ENCODE measurements around the gene ITPRID2. TPM values are rescaled to one million over a fixed set of nuclear protein-coding genes. Genes with fewer than 3 reads are reported as not detected.
A peak's percentile ranks its signal among the peaks of the same experiment; 100 is the strongest.

ITPRID2 gene
- total RNA-seq, 1 donor from 2014 or later, result 80.8 TPM

- no peak for DNase-seq (ENCODE audit: low spot score)
- intact Hi-C loops (cut with DNase I), result no loop called here
These were observed 13.1 kb upstream of the ITPRID2 start for GRCh38 chr2:181878448-181878847.

GRCh38 chr2:181879295-181879694 is 12.2 kb upstream of the ITPRID2 start:
- intact Hi-C loops (cut with DNase I), result no loop called here
- no peak for DNase-seq (ENCODE audit: low spot score)

DNA sequence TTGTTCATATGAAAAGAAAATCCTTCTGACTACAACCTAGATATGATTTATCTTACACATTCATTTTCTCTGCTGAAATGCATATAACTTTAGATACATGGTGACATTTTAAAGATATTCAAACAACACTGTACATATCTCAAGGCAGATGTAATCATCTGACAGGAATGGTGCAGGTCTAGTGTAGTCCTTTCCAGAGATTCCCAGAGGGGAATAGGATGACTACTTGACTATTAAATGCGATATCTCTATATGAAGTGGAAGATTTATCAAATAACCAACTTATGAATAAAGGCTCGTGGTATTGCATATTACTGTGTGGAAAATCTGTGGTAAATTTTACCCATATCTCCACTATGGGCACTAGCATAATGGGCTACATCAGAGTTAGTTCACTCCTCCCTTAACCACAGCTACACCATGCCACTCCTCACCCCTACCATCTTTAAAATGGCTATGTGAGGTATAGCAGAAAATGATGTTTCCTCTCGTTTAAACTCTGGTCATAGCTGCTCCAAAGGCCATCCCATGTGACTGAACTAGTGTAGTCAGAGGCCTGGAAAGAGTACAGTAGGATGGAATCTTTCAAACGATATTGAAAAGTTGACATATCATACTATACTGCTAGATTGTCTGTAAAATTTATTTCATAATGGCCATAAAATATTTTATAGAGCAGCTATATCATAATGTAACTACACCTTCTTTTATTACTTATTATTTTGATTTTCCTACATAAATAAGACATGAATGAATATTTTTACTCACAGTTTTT is 9.1 kb upstream of the ITPRID2 start:
- intact Hi-C loops (cut with DNase I), result no loop called here

GRCh38 chr2:181884601-181885000 is 6.9 kb upstream of the ITPRID2 start:
- no peak for DNase-seq (ENCODE audit: low spot score)
- intact Hi-C loops (cut with DNase I), result no loop called here

More for the DNA sequence above, 9.1 kb upstream of the ITPRID2 start:
- DNase-seq (ENCODE audit: low spot score), result no peak

- intact Hi-C loops (cut with DNase I), result no loop called here
These were observed 6.4 kb upstream of the ITPRID2 start for GRCh38 chr2:181885096-181885495.

DNA sequence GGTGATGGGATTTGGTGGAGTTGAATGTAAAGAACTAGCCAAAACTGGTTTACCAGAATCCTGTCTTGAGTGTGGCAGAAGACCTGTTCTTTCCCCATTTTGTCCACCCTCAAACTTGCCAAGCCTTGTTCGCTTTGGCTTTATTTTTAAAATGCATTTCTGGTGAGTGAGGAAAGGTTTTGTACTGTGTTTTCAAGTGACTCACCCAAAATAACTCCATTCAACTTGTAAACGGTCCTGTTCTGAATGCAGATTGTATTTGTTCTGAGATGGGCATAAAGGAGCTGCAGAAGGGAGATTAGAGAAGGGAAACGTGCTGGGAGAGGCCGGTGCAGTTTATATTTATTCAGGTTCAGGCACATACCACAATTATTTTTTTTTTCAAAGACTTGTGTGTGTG is 5.3 kb upstream of the ITPRID2 start:
- no peak for DNase-seq (ENCODE audit: low spot score)

More at GRCh38 chr2:181885096-181885495, 6.4 kb upstream of the ITPRID2 start:
- DNase-seq (ENCODE audit: low spot score), result no peak

GRCh38 chr2:181887045-181887444 is 4.5 kb upstream of the ITPRID2 start:
- intact Hi-C loops (cut with DNase I), result no loop called here
- no peak for DNase-seq (ENCODE audit: low spot score)

More for the DNA sequence above, 5.3 kb upstream of the ITPRID2 start:
- intact Hi-C loops (cut with DNase I), result no loop called here

GRCh38 chr2:181889776-181890175 is 1.8 kb upstream of the ITPRID2 start:
- intact Hi-C loops (cut with DNase I), result loop anchor here (5.0 kb wide), 1 partner anchor 173 kb away; no protein-coding TSS in a partner anchor
- no peak for DNase-seq (ENCODE audit: low spot score)

DNA sequence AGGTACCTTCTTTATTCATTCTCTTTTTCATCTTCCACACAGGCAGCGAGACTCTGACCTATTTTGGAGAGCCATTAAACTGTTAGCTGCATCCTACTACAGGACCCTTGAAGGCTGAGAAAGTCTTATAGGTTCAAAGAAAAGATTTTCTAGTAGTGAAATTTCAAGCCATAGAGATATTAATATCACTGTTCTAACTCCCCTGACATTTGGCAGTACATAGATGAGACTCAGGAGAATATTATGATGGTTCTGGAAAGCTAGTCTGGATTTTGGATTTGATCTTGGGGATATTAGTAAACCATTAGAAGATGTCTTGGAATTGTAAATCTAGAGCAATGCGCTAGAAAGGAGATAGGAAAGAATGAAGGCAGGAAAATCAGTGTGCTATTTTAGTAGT is 1.3 kb upstream of the ITPRID2 start:
- intact Hi-C loops (cut with DNase I), result loop anchor here (5.0 kb wide), 1 partner anchor 172 kb away; no protein-coding TSS in a partner anchor
- no peak for DNase-seq (ENCODE audit: low spot score)

GRCh38 chr2:181891966-181892798 is 652 bp downstream of the ITPRID2 start:
- intact Hi-C loops (cut with DNase I), result loop anchor here (2.0 to 5.0 kb wide), 2 partner anchors 81 to 170 kb away; no protein-coding TSS in a partner anchor
- DNase-seq (ENCODE audit: low spot score), result peak; percentile 88

DNA sequence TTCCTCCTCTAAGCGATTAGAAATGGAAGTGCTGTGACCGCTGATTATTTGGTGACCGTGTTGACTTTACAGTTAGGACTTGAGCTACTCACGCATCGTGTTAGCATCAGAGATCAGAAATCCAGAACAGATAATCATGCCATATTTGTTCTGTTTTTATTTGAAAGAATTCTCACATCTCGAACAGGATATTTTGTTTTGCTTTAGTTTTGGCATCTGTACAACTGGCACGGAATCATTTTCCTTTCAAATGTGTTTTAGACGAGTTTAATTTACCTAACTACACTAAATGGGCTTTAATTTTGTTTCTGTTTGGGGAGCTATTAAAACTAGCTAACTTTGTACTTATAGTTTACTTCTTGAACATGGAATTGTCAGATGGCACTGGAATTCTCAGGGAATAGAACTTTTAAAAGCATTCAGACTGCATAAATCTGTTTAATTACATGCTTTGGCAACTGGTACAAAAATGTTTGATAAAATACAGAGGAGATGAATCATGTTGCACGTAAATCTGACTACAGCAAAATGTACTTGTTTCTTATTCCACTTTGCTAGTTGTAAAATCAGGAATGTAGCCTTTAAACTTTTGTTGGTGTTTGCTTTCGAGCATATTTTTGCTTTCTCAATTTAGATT is 1.4 kb downstream of the ITPRID2 start:
- intact Hi-C loops (cut with DNase I), result loop anchor here (2.0 to 5.0 kb wide), 2 partner anchors 82 to 169 kb away; no protein-coding TSS in a partner anchor
- no peak for DNase-seq (ENCODE audit: low spot score)

- intact Hi-C loops (cut with DNase I), result loop anchor here (5.0 kb wide), 1 partner anchor 168 kb away; no protein-coding TSS in a partner anchor
- no peak for DNase-seq (ENCODE audit: low spot score)
These were observed 2.9 kb downstream of the ITPRID2 start for GRCh38 chr2:181894381-181894780.

DNA sequence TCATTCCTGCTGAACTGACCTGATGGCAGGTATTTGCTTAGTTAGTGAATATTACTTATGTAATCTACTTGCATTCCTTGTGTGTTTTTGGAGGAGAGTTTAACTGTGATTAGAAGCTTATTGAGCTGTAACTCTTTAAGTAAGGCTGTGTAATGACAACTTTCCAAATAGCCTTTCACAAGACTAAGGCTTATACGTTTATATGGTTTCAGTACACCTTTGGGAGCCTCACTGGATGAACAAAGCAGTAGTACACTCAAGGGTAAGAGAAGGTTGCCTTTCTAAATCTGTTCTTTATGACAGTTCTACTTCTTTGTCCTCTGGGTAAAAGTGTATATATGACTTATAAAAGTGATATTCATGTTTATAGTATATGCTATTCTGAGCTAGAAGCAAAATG is 4.3 kb downstream of the ITPRID2 start:
- no peak for DNase-seq (ENCODE audit: low spot score)

GRCh38 chr2:181896286-181896685 is 4.8 kb downstream of the ITPRID2 start:
- intact Hi-C loops (cut with DNase I), result no loop called here
- DNase-seq (ENCODE audit: low spot score), result no peak

More for the DNA sequence above, 4.3 kb downstream of the ITPRID2 start:
- intact Hi-C loops (cut with DNase I), result no loop called here

DNA sequence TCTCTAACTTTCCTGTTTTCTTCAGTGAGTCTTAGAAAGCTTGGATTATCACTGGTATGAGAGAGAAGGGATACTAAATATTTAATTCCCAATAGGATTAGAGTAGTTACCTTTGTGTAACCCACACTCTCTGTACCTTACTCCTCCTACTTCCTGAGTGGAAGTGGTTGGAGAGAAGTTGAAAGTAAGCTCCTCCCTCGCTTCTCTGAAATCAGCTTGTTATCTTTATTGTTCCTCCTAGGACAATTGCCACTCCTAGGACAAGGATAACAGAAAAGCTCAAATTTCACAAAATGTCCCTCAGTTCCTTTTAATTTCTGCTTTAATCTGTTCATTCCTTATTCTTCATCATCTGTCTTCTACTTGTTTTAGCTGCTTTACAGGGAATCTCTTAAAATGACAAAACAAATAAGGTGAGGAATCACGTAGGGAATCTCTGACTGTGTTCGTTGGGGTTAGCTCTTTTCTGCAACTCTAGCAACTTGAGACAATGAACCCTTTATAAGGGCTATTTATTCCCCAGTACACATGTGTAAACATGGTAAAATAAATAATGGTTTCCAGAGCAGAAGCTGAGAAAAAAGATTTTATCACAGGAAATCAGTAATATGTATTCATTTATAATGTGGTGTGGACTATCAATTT is 8.6 kb downstream of the ITPRID2 start:
- intact Hi-C loops (cut with DNase I), result no loop called here
- no peak for DNase-seq (ENCODE audit: low spot score)

DNA sequence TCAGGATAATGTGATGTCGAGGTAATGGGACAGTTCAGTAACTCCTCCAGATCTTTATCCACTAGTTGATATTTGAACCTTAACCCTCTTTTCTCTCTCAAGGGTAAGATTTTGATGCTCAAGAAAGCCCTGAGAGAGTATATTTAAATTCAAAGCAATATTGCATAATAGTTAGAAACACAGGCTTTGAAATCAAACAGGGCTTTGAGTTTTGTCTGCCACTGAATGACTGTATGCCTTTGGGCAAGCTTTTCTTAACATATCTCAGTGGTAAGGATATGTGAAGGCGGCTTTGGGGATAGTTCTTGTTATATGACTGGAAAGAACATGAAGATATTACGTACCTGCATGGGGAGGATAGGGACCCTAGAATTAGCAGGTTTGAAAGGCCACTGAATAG is 11.1 kb downstream of the ITPRID2 start:
- DNase-seq (ENCODE audit: low spot score), result no peak
- intact Hi-C loops (cut with DNase I), result no loop called here

- intact Hi-C loops (cut with DNase I), result loop anchor here (2.0 kb wide), 1 partner anchor 161 kb away; no protein-coding TSS in a partner anchor
- no peak for DNase-seq (ENCODE audit: low spot score)
These were observed 12.6 kb downstream of the ITPRID2 start for GRCh38 chr2:181904022-181904632.

DNA sequence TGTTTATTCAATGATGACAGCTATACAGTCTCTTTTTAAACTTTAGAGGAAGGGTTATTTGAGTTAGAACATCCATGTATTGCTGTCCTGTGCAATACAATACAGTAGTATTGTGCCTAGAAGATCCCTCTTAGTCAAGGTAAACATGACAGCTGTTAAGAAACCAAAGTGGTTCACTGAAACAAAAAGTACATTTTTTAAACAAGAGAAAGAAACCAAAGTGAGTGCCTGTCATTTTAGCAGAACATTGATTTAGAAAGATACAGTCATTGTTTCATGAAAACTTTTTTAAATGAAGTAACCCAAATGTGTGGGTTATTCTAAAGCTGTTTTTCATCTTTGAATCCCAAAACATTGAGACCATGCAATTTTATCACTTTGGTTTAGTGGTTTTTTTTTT is 15.5 kb downstream of the ITPRID2 start:
- DNase-seq (ENCODE audit: low spot score), result no peak
- intact Hi-C loops (cut with DNase I), result no loop called here

- intact Hi-C loops (cut with DNase I), result no loop called here
- DNase-seq (ENCODE audit: low spot score), result no peak
These were observed 16.1 kb downstream of the ITPRID2 start for GRCh38 chr2:181907635-181908034.
